PC-3 (cell line): Measurements from ENCODE around the gene ZNF385C.

ENCODE experiments used
- EZH2 ChIP-seq: fragments of 300-600 bp; sonication (generic); IDR thresholded peaks from one replicate; pipeline ENCODE4 v1.6.1; 2017; ENCODE audit warnings: antibody characterized with exemption, mild to moderate bottlenecking, low read length; ENCODE audit not compliant: unreplicated experiment
- EZH2phosphoT487 ChIP-seq: fragments of 300-600 bp; sonication (generic); IDR thresholded peaks from 2 replicates; pipeline ENCODE4 v1.6.1; 2018; ENCODE audit warnings: mild to moderate bottlenecking, antibody characterized with exemption, low read length, borderline replicate concordance
- TF ChIP-seq, protein P1 (sequence below): fragments of 300-600 bp; sonication (generic); conservative IDR thresholded peaks from 2 replicates; pipeline ENCODE4 v1.5.1; 2017; ENCODE audit warnings: antibody characterized with exemption, low read depth, mild to moderate bottlenecking, low read length

DNA sequence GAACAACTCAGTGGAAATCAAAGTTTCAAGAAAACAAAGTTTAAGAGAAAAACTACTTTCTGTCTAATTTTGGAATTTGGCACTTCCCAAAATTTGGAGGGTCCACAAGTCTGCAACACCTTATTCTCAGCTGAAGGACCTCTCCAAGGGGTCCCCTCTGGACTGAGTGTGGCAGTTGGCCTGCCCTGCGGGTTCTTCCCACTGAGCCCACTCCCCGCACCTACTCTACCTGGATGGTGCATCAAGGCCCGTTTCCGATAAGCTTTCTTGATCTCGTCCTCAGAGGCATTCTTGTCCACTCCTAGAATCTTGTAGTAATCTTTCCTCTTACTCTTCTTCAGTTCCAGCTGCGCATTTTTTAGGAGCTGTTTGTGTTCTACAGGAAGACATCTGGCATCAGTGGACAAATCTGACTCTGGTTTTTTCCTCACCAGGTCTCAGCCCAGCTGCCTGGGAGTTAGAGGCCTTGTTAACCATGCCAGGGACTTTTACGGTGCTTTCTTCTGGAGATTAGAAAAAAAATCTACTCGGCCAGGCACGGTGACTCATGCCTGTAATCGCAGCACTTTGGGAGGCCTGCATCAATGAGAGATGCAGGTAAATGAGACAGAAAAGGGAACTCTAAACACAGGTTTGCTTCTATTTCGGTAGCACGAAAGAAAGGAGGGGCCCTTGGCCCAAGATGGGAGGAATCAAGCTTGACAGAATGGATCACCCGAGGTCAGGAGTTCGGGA is 116.1 kb downstream of the ZNF385C start:
- TF ChIP-seq, protein P1, sequence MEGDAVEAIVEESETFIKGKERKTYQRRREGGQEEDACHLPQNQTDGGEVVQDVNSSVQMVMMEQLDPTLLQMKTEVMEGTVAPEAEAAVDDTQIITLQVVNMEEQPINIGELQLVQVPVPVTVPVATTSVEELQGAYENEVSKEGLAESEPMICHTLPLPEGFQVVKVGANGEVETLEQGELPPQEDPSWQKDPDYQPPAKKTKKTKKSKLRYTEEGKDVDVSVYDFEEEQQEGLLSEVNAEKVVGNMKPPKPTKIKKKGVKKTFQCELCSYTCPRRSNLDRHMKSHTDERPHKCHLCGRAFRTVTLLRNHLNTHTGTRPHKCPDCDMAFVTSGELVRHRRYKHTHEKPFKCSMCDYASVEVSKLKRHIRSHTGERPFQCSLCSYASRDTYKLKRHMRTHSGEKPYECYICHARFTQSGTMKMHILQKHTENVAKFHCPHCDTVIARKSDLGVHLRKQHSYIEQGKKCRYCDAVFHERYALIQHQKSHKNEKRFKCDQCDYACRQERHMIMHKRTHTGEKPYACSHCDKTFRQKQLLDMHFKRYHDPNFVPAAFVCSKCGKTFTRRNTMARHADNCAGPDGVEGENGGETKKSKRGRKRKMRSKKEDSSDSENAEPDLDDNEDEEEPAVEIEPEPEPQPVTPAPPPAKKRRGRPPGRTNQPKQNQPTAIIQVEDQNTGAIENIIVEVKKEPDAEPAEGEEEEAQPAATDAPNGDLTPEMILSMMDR, result no peak
- TF ChIP-seq EZH2 (no peak), EZH2phosphoT487 (no peak)
